A549 (cell line): ENCODE results near the gene DAZAP1. TPM values are rescaled to one million over a fixed set of nuclear protein-coding genes. Genes with fewer than 3 reads are reported as not detected.

Source experiments
- ATAC-seq, 2 experiments: fragments of 200-7000 bp in 1 of 2; fragments of >200 bp in 1 of 2; cut with Nextera tagmentation in 1 of 2; cut with Tn5 transposase in 1 of 2; 3 replicates each; pipeline versions ENCODE4 v1.8.0 to v1.9.1; 2018 to 2020; ENCODE audit warnings: mild to moderate bottlenecking in 1 of 2, moderate library complexity in 1 of 2
- CTCF ChIA-PET: fragments of 300-600 bp; sonication (Branson Sonifier 250); formaldehyde crosslinking; extraction: SDS; loops from one replicate; lab custom pipeline; 2021; ENCODE audit warnings: antibody characterized with exemption, inconsistent platforms; lab: Yijun Ruan, JAX
- POLR2A ChIA-PET: fragments of 350-600 bp; formaldehyde crosslinking; extraction: SDS; loops from one replicate; lab custom pipeline; 2021; ENCODE audit warnings: antibody characterized with exemption, inconsistent platforms; lab: Yijun Ruan, JAX
- DNase-seq, 2 experiments: peaks; one replicate each; pipeline versions ENCODE4 v3.0.0 to v3.0.0-alpha.2; 2011 to 2016; ENCODE audit warnings: low read depth in 1 of 2, low spot score in 1 of 2
- FAIRE-seq: peaks from 2 replicates; lab custom pipeline; 2011; peaks lifted over from hg19 to GRCh38; lab: Jason Lieb, UNC
- H3K27ac ChIP-seq, 2 experiments: fragments of >200 bp; sonication (Bioruptor Twin); formaldehyde crosslinking; 3 replicates each; pipeline ENCODE4 v1.5.1; 2016 to 2017
- H3K4me1 ChIP-seq: fragments of >200 bp; sonication (Bioruptor Twin); formaldehyde crosslinking; 3 replicates; pipeline ENCODE4 v1.6.1; 2016
- H3K4me2 ChIP-seq: fragments of >200 bp; sonication (Bioruptor Twin); formaldehyde crosslinking; 3 replicates; pipeline ENCODE4 v1.6.1; 2016
- H3K4me3 ChIP-seq: fragments of >200 bp; sonication (Bioruptor Twin); formaldehyde crosslinking; 3 replicates; pipeline ENCODE4 v1.5.1; 2016
- H3K9me3 ChIP-seq: fragments of >200 bp; sonication (Bioruptor Twin); formaldehyde crosslinking; 3 replicates; pipeline ENCODE4 v1.6.1; 2016
- CHD2 ChIP-seq: fragments of 150-350 bp; IDR thresholded peaks from 2 replicates; pipeline ENCODE4 v1.6.1; 2014; ENCODE audit warnings: low read length; ENCODE audit not compliant: partially characterized antibody
- ESRRA ChIP-seq: fragments of 150-350 bp; IDR thresholded peaks from 2 replicates; pipeline ENCODE4 v1.6.1; 2014; ENCODE audit warnings: mild to moderate bottlenecking, low read length, borderline replicate concordance
- FOXS1 ChIP-seq: fragments of 250-450 bp; sonication (Bioruptor Pico); IDR thresholded peaks from 2 replicates; pipeline ENCODE4 v1.5.0; 2020; ENCODE audit warnings: mild to moderate bottlenecking, moderate library complexity
- HOXA7 ChIP-seq: fragments of 250-450 bp; sonication (Bioruptor Pico); IDR thresholded peaks from 2 replicates; pipeline ENCODE4 v1.5.0; 2020; ENCODE audit warnings: mild to moderate bottlenecking, moderate library complexity
- POLR2A ChIP-seq: IDR thresholded peaks from 2 replicates; pipeline ENCODE4 v1.6.1; 2012; ENCODE audit warnings: mild to moderate bottlenecking, low read length
- SMC3 ChIP-seq: fragments of >200 bp; sonication (Bioruptor Twin); formaldehyde crosslinking; IDR thresholded peaks from 3 replicates; pipeline ENCODE4 v1.6.1; 2018; ENCODE audit warnings: inconsistent platforms
- TFCP2L1 ChIP-seq: fragments of 250-450 bp; sonication (Bioruptor Pico); IDR thresholded peaks from 2 replicates; pipeline ENCODE4 v1.5.0; 2021; ENCODE audit warnings: mild to moderate bottlenecking
- ZC3H11A ChIP-seq: fragments of 450-650 bp; IDR thresholded peaks from 2 replicates; pipeline ENCODE4 v1.6.1; 2014; ENCODE audit warnings: antibody characterized with exemption, mild to moderate bottlenecking
- WGBS: methylation state at CpG from one replicate; pipeline ENCODE4 v1.1.6; 2017; ENCODE audit errors: missing lambda C conversion rate; 5-methylcytosine and 5-hydroxymethylcytosine counted together
- polyA plus RNA-seq, 4 experiments: library from polyadenylated mRNA; depleted of rRNA in 3 of 4; stranded (reverse); fragments of >200 nt; fragmentation: RNase III in 1 of 4; extraction: RNeasy Plus Mini Kit Qiagen cat#74134 plus additional on column Dnase treatment in 1 of 4; gene quantifications; 2 replicates in 3 of 4; 3 replicates in 1 of 4; pipeline ENCODE4 v1.2.3, GENCODE V29; 2011 to 2017
- TF ChIP-seq, protein P1 (sequence below): fragments of >200 bp; sonication (Bioruptor Twin); formaldehyde crosslinking; IDR thresholded peaks from 3 replicates; pipeline ENCODE4 v1.5.1; 2016
- TF ChIP-seq, protein P2 (sequence below): fragments of 200-600 bp; sonication (generic); IDR thresholded peaks from 2 replicates; pipeline ENCODE4 v1.6.1; 2016; ENCODE audit warnings: antibody characterized with exemption, mild to moderate bottlenecking, moderate library complexity
- TF ChIP-seq, protein P3 (sequence below): fragments of >200 bp; sonication (Bioruptor Twin); formaldehyde crosslinking; IDR thresholded peaks from 3 replicates; pipeline ENCODE4 v1.6.1; 2016
- TF ChIP-seq, protein P4 (sequence below): fragments of 250-450 bp; sonication (Bioruptor Pico); IDR thresholded peaks from 2 replicates; pipeline ENCODE4 v1.5.0; 2020; ENCODE audit warnings: low read depth, mild to moderate bottlenecking, moderate library complexity

The DAZAP1 gene
- polyA plus RNA-seq, 2 of the 4 experiments (the other 2 are of a cell fraction), result 58.9 to 86.3 TPM

DNA sequence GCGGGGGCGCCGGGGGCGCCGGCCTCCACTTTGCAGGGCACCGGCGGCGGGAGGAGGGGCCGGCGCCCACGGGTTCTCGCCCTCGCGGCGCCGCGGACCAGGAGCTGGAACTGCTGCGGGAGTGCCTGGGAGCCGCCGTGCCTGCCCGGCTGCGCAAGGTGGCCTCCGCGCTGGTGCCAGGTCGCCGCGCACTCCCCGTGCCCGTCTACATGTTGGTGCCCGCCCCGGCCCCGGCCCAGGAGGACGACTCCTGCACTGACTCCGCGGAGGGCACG lies 59.8 kb downstream of the DAZAP1 start:
- TF ChIP-seq, protein P1, sequence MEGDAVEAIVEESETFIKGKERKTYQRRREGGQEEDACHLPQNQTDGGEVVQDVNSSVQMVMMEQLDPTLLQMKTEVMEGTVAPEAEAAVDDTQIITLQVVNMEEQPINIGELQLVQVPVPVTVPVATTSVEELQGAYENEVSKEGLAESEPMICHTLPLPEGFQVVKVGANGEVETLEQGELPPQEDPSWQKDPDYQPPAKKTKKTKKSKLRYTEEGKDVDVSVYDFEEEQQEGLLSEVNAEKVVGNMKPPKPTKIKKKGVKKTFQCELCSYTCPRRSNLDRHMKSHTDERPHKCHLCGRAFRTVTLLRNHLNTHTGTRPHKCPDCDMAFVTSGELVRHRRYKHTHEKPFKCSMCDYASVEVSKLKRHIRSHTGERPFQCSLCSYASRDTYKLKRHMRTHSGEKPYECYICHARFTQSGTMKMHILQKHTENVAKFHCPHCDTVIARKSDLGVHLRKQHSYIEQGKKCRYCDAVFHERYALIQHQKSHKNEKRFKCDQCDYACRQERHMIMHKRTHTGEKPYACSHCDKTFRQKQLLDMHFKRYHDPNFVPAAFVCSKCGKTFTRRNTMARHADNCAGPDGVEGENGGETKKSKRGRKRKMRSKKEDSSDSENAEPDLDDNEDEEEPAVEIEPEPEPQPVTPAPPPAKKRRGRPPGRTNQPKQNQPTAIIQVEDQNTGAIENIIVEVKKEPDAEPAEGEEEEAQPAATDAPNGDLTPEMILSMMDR, result no peak
- TF ChIP-seq FOXS1 (CRISPR knock-in tag), result no peak
- no peak overlapping the region for H3K4me2 ChIP-seq
- POLR2A ChIA-PET, result no interaction called here
- no peak overlapping the region for H3K4me3 ChIP-seq
- ATAC-seq (no peak), FAIRE-seq (no peak), DNase-seq (no peak)
- H3K9me3 ChIP-seq, result no peaks in the 10 kb centered on the region
- peaks cover 7% of the 10 kb centered on the region for H3K4me1 ChIP-seq
- CTCF ChIA-PET, result interaction anchor here (1.0 to 2.1 kb wide), 2 partner anchors 10 to 15 kb away, joined by 3 to 6 read pairs; no protein-coding TSS in a partner anchor
- no CpG with 5 or more reads among the region's 36 CpGs for WGBS
- H3K27ac ChIP-seq, result no peak overlapping the region

DNA sequence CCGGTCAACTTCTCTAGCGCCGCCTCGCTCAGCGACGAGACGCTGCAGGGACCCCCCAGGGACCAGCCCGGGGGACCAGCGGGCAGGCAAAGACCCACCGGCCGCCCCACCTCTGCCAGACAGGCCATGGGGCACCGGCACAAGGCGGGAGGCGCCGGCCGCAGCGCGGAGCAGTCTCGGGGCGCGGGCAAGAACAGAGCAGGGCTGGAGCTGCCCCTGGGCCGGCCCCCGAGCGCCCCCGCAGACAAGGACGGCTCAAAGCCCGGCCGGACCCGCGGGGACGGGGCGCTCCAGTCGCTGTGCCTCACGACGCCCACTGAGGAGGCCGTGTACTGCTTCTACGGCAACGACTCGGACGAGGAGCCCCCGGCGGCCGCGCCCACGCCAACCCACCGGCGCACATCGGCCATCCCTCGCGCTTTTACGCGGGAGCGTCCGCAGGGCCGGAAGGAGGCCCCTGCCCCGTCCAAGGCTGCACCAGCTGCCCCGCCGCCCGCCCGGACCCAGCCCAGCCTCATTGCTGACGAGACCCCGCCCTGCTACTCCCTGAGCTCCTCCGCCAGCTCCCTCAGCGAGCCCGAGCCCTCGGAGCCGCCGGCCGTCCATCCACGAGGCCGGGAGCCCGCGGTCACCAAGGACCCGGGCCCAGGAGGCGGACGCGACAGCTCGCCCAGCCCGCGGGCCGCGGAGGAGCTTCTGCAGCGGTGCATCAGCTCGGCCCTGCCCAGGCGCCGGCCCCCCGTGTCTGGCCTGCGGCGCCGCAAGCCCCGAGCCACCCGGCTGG lies 60.3 kb downstream of the DAZAP1 start:
- TF ChIP-seq, protein P2, sequence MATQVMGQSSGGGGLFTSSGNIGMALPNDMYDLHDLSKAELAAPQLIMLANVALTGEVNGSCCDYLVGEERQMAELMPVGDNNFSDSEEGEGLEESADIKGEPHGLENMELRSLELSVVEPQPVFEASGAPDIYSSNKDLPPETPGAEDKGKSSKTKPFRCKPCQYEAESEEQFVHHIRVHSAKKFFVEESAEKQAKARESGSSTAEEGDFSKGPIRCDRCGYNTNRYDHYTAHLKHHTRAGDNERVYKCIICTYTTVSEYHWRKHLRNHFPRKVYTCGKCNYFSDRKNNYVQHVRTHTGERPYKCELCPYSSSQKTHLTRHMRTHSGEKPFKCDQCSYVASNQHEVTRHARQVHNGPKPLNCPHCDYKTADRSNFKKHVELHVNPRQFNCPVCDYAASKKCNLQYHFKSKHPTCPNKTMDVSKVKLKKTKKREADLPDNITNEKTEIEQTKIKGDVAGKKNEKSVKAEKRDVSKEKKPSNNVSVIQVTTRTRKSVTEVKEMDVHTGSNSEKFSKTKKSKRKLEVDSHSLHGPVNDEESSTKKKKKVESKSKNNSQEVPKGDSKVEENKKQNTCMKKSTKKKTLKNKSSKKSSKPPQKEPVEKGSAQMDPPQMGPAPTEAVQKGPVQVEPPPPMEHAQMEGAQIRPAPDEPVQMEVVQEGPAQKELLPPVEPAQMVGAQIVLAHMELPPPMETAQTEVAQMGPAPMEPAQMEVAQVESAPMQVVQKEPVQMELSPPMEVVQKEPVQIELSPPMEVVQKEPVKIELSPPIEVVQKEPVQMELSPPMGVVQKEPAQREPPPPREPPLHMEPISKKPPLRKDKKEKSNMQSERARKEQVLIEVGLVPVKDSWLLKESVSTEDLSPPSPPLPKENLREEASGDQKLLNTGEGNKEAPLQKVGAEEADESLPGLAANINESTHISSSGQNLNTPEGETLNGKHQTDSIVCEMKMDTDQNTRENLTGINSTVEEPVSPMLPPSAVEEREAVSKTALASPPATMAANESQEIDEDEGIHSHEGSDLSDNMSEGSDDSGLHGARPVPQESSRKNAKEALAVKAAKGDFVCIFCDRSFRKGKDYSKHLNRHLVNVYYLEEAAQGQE, result no peak
- TF ChIP-seq, protein P3, sequence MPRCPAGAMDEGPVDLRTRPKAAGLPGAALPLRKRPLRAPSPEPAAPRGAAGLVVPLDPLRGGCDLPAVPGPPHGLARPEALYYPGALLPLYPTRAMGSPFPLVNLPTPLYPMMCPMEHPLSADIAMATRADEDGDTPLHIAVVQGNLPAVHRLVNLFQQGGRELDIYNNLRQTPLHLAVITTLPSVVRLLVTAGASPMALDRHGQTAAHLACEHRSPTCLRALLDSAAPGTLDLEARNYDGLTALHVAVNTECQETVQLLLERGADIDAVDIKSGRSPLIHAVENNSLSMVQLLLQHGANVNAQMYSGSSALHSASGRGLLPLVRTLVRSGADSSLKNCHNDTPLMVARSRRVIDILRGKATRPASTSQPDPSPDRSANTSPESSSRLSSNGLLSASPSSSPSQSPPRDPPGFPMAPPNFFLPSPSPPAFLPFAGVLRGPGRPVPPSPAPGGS, result no peak
- TF ChIP-seq, all 56 proteins: peak for 0
- ChIA-PET POLR2A (interaction anchor here (2.0 kb wide), 1 partner anchor 23 kb away, joined by 5 read pairs; no protein-coding TSS in a partner anchor), CTCF (interaction anchor here (1.0 to 1.8 kb wide), 3 partner anchors 11 to 21 kb away, joined by 3 to 11 read pairs (median 4); no protein-coding TSS in a partner anchor)
- no peak overlapping the region for H3K4me3 ChIP-seq
- peaks cover 7% of the 10 kb centered on the region for H3K4me1 ChIP-seq
- ATAC-seq, result no peak
- no peak overlapping the region for H3K4me2 ChIP-seq
- DNase-seq, result no peak
- no peaks in the 10 kb centered on the region for H3K9me3 ChIP-seq
- WGBS, result 96% methylated on average over 30 of the region's 92 CpGs
- H3K27ac ChIP-seq, result no peak overlapping the region
- no peak for FAIRE-seq

DNA sequence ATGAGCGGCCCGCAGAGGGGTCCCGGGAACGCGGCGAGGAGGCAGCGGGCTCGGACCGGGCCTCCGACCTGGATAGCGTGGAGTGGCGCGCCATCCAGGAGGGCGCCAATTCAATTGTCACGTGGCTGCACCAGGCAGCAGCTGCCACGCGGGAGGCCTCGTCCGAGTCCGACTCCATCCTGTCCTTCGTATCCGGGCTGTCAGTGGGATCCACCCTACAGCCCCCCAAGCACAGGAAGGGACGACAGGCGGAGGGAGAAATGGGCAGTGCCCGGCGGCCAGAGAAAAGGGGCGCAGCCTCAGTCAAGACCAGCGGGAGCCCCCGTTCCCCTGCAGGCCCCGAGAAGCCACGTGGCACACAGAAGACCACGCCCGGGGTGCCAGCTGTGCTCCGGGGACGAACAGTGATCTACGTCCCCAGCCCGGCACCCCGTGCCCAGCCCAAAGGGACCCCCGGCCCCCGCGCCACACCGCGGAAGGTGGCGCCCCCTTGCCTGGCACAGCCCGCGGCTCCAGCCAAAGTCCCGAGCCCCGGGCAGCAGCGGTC lies 61.0 kb downstream of the DAZAP1 start:
- TF ChIP-seq HOXA7 (CRISPR knock-in tag) (no peak), SMC3 (no peak), ZC3H11A (no peak), CHD2 (no peak), POLR2A (no peak), ESRRA (no peak), TFCP2L1 (CRISPR knock-in tag) (no peak)
- TF ChIP-seq, protein P4, sequence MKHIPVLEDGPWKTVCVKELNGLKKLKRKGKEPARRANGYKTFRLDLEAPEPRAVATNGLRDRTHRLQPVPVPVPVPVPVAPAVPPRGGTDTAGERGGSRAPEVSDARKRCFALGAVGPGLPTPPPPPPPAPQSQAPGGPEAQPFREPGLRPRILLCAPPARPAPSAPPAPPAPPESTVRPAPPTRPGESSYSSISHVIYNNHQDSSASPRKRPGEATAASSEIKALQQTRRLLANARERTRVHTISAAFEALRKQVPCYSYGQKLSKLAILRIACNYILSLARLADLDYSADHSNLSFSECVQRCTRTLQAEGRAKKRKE, result no peak

More for the DNA sequence above, 61.0 kb downstream of the DAZAP1 start:
- WGBS, result 84% methylated on average over 35 of the region's 49 CpGs
- ChIA-PET POLR2A (interaction anchor here (2.0 kb wide), 1 partner anchor 23 kb away, joined by 5 read pairs; no protein-coding TSS in a partner anchor), CTCF (interaction anchor here (1.0 to 1.8 kb wide), 4 partner anchors 11 to 23 kb away, joined by 3 to 11 read pairs (median 5); no protein-coding TSS in a partner anchor)
- H3K4me3 ChIP-seq, result no peak overlapping the region
- DNase-seq, result no peak
- FAIRE-seq, result no peak
- no peak for ATAC-seq
- peak overlapping the region; percentile 83 for H3K4me2 ChIP-seq
- H3K9me3 ChIP-seq, result no peaks in the 10 kb centered on the region
- H3K27ac ChIP-seq, result peak overlapping the region in 1 of 2 experiments; percentile 87; a peak in 2 of 6 replicates
- H3K4me1 ChIP-seq, result peaks cover 7% of the 10 kb centered on the region
